Articular chondrocyte of knee joint (primary cell): ENCODE data around the gene CLK2. TPM values are rescaled to one million over a fixed set of nuclear protein-coding genes. Genes with fewer than 3 reads are reported as not detected.

Experiments used
- total RNA-seq: library from RNA; depleted of rRNA; stranded (reverse); fragments of >200 nt; gene quantifications from 2 replicates; pipeline ENCODE4 v1.2.3, GENCODE V29; 2012

CLK2 gene
- total RNA-seq: 26.0 and 27.6 TPM in 2 replicates

GRCh38 chr1:155273343-155274245 is at the start of gene CLK2:
CLK2 (minus strand) TSS chr1:155273504; CDS start chr1:155270977, 2,527 bp downstream.

GRCh38 chr1:155320661-155321617 is 47.6 kb upstream of the CLK2 start, which contains the start of gene RUSC1:
RUSC1 (plus strand) TSS chr1:155320894; CDS start chr1:155321774, 880 bp downstream.

GRCh38 chr1:155308493-155309422 is 35.5 kb upstream of the CLK2 start, which contains the start of gene FDPS:
FDPS (plus strand) TSS chr1:155308866; CDS start chr1:155309790, 924 bp downstream.

GRCh38 chr1:155301342-155301841 is 28.1 kb upstream of the CLK2 start, which contains the start of gene PKLR:
PKLR (minus strand) TSS chr1:155301438; CDS start chr1:155301395, 43 bp downstream.

GRCh38 chr1:155277070-155277901 is 4.0 kb upstream of the CLK2 start, which contains the start of gene HCN3:
HCN3 (plus strand) TSS chr1:155277463; CDS start chr1:155277591, 128 bp downstream.

DNA sequence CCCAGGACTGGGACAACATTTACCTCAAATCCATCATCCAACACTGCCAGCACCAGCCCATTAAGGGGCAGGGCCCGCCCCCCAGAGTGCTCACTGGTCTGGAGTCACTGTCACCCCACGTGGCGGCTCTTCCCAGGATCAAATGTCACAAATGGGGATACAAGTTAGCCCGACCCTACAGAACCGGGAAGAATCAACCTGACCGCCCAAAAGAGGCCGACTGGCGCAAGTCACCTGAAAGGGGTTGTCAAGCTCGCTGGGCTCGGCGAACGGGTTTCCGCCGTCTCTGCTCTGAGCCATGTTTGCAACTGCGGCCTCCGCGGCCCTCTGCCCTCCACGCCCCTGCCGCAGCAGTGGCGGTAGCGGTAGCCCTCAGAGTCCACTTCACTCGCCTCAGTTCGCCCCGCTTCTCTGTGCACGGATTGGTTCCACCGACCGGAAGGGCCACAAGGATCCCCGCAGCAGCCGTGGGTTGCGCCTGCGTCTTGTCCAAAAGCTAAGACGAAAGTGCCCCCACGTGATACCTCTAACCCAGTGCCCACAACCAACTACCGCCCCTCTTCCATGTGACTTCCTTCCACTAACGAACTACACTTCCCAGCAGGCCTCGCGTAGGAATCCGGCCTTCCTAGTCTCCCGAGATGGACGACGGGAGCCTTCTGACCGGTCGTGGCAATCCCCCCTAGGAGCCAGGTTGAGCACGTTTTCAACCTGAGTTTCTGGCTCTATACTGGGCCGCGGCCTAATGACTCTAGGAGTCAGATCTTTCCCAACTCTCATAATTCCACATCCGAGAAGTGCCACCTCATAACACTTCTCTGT is 11.2 kb downstream of the CLK2 start, which contains the start of gene SCAMP3:
Gene SCAMP3 (minus strand): TSS at position 509 of the 822 bp plus-strand sequence. CDS start 209 bp downstream, at position 300.

GRCh38 chr1:155255243-155256007 is 17.9 kb downstream of the CLK2 start, which contains the start of gene ENTREP3:
ENTREP3 (minus strand) TSS chr1:155255483; CDS start chr1:155254877, 606 bp downstream.

Other genes with a start within 250 kb of the CLK2 start
- gene DCST2, start 239.7 kb downstream of the CLK2 start, total RNA-seq: 0.11 TPM in 1 of 2 replicates, not detected in the other
- gene DCST1, start 239.7 kb downstream of the CLK2 start, total RNA-seq: not detected in 2 replicates
- 82.4 and 87.7 TPM in 2 replicates for gene ADAM15, start 222.2 kb downstream of the CLK2 start, total RNA-seq
- 3.0 and 3.7 TPM in 2 replicates for gene EFNA4, start 209.8 kb downstream of the CLK2 start, total RNA-seq
- 0.65 and 1.6 TPM in 2 replicates for gene EFNA3, start 194.7 kb downstream of the CLK2 start, total RNA-seq
- 1.9 and 5.2 TPM in 2 replicates for gene EFNA1, start 145.6 kb downstream of the CLK2 start, total RNA-seq
- 37.9 and 46.4 TPM in 2 replicates for gene SLC50A1, start 137.7 kb downstream of the CLK2 start, total RNA-seq
- 19.2 and 39.6 TPM in 2 replicates for gene DPM3, start 133.0 kb downstream of the CLK2 start, total RNA-seq
- 96.1 and 111 TPM in 2 replicates for gene KRTCAP2, start 100.2 kb downstream of the CLK2 start, total RNA-seq
- gene TRIM46, start 99.7 kb downstream of the CLK2 start, total RNA-seq: 2.0 and 3.5 TPM in 2 replicates
- 47.7 and 72.1 TPM in 2 replicates for gene THBS3, start 65.6 kb downstream of the CLK2 start, total RNA-seq
- gene MTX1, start 64.8 kb downstream of the CLK2 start, total RNA-seq: 33.8 and 37.4 TPM in 2 replicates
- 4.2 and 6.4 TPM in 2 replicates for gene ENTREP3, start 18.0 kb downstream of the CLK2 start, total RNA-seq
- gene SCAMP3, start 11.1 kb downstream of the CLK2 start, total RNA-seq: 33.8 and 43.6 TPM in 2 replicates
- gene HCN3, start 4.0 kb upstream of the CLK2 start, total RNA-seq: 0.78 and 1.1 TPM in 2 replicates
- 0.13 TPM in 1 of 2 replicates, not detected in the other for gene PKLR, start 27.9 kb upstream of the CLK2 start, total RNA-seq
- 93.6 and 110 TPM in 2 replicates for gene FDPS, start 35.4 kb upstream of the CLK2 start, total RNA-seq
- 14.9 and 15.2 TPM in 2 replicates for gene RUSC1, start 47.4 kb upstream of the CLK2 start, total RNA-seq